GM19351 (cell line): ENCODE results near the gene FYB1.

Experiments
- ATAC-seq: cut with Tn5 transposase; IDR thresholded peaks from one replicate; pipeline ENCODE4 v1.9.1; 2021; ENCODE audit warnings: mild to moderate bottlenecking, moderate library complexity; ENCODE audit not compliant: unreplicated experiment

Gene FYB1

DNA sequence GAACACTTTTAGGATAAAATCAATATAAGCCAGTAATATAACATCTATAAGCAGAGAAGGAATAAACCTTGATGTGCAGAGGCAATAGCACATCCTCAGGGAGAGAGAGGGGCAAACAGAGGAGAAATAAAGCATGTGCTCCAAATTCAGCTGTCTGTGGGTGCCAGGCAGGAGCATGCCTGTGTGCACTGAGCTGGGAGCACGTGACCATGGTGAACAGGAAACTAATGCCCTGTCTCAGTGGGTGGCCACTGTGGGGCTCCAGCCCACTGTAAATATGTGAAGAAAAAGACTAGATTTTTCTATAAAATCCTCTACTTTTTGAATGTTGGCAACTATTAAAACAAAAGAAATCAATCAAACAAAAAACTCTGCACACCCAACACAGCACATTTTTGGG is 55.3 kb downstream of the FYB1 start:
- no peak for ATAC-seq

DNA sequence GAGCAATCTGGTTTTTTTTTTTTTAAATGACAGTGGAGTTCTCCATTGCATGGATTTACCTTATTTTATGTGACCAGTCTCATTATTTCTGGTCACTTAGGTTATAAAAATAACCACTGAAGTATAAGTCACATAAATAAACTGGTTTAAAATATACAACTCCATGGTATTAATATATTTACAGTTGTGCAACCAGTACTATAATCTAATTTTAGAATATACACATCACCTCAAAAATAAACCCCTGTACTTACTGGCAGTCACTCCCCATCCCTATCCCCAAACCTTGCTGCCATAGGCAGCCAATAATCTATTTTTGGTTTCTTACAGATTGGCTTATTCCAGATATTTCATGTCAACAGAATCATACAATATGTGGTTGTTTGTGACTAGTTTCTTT is 57.8 kb downstream of the FYB1 start:
- no peak for ATAC-seq

DNA sequence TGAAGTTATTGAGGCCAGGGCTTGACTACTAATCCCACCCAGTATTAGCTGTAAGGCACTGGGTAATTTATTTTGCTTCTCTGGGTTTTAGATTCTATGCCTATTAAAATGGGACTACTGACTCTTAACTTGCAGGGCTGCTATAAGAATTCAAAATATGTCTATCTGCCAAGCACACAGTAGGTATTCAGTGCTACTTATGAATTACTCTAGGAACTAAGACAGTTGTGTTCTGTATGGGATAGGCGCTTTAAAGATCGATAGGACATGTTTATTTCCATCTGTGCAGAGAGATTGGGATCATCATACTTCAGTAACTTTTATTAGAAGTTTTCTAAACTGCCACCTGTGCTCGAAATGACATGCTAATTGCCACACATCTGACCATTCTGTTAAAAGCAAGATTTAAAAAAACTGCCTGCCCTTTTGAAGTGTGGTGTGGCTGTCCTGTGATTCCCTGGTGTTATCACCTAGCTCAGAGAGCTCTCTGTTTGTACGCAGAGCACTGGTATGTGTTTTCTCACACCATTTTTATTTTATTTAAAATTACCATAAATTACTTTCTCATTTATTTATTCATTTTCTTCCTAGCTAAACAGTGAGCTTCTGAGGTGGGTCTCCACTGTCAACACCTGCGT is 58.7 kb downstream of the FYB1 start:
- ATAC-seq: no peak

DNA sequence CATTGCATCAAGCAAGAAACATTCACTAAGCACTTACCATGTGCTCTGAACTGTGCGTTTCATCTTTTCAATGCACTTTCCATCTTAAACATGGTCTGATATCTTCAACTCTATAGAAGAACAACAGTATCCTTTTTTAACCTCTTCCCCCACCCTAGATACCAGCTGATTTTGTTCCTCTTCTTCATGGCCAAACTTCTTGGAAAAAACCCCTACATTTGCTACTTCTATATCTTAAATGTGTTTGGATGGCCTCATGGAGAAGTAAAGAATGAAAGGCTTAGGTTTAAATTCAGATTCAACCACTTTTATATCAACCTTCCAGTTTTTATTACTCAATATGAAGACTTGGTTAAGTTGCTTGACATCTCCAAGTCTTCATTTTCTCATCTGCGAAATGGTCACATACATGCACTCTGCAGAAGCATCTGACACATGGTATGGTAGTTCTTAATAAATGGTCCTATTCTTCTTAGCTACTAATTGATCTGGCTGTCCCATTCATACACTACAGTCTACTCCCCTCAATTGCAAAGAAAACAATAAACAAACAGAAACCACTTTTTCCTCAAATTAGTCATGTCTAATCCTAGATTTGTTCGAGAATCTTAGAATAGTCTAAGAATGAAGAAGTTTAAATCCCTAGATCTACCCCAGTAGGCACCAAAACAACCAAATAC is 59.4 kb downstream of the FYB1 start:
- no peak for ATAC-seq

DNA sequence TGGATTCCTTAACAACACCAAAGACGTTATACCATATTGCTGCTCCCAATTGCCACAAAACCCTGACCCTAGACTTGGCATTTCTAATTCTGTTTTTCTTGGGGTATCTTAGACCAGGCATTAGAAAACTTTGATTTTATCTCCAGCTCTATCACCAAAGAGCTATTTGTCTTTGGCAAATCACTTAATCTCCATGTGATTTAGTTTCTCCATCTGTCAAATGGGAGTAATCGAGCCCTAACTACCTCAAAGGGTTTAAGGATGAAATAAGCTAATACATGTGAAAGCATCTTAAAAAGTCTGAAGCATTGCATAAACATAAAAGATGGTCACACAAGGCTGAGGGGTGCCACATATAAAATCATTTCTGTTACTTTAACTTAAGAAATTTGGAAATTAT is 60.6 kb downstream of the FYB1 start:
- no peak for ATAC-seq

DNA sequence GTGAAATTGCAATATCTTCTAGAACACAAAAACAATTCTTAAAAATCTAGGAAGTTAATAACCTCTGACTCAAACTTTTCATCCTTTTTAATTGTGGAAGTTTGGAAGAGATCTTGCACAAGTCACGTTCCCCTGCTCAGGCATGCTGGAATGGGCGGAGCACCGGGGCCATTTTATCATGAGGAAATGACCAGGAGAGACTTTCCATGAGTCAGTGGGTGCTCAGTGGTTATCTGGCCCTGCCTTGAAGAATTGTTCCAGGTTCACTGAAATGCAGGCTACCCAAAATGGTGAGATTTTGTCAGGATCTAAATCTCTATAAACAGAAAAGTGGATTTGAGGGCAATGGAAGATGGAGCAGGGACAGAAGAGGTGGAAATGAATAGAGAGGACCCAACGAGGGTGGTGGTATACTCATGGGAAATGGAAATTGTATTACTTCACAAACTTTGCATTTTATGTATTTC is 61.2 kb downstream of the FYB1 start:
- ATAC-seq: no peak

DNA sequence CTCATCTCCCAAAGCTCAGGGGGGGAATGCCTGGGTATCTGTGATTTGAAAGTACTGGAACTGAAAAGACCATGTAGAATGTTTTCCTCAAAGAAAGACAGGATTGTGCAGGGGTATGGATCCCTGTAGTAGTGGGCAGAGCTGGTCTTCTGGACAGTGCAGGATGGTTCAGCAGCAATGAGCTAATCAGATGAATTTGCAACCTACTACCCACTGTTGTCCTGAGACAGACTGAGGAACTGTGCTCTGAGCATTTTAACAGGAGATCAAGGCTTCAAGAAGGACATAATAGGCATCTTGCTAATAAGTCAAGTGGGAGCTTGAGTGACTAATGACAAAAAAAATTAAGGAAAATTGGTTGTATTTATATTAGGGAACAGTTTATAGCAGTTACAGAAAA is 61.7 kb downstream of the FYB1 start:
- ATAC-seq: no peak

DNA sequence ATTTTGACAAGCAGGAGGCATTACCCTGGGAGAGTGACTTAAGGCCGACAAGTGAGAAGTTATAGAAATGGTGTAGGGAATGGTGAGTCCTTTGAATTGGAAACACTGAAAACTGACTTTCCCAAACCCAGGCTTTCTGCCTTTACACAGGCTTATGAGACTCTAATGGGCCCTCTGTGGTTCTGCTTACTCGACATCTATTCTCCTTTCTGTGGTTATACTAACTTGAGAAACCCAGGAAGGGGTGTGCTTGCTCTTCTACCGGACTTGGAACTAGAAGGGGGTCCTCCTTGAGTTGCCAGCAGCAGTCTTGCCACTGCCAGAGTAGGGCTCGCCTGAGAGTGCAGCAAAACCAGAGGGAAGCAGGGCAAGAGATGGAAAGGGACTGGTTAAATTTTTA is 63.3 kb downstream of the FYB1 start:
- no peak for ATAC-seq

DNA sequence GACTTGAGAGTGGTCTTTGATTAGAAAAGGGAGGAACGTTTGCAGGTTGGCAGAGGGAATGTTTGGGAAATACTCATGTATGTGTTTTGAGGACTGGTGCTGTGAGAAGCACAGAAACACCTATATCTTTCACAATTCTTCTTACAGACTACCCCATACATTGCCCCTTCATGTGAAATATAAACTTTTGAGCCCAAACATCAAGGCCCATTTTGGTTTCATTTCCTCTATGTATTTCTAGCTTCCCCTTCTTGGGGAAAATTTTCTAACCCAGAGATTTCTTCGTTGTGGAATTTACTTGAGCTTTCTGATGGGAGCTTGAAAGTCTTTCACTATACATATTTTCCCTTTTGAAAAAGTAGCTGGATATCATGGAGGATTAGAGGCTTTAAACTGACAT is 67.6 kb downstream of the FYB1 start:
- ATAC-seq: no peak

DNA sequence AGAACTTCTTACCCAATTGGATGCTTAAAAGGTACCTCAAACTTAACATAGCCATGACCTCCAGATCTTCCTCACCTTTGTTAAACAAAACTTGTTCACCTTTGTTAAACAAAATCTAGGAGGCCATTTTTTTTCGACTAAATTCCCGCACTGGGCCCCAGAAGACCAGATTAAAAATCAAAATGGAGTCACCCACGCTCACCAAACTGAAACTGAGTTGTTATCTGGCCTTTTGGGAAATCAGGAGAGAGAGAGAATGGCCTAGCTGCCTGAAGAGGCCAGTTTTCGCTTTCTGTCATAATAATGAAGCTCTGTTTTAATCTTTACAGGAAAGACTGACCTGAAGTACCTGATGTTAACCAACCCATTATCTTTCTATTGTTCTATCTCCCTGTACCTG is 69.4 kb downstream of the FYB1 start:
- ATAC-seq: no peak

DNA sequence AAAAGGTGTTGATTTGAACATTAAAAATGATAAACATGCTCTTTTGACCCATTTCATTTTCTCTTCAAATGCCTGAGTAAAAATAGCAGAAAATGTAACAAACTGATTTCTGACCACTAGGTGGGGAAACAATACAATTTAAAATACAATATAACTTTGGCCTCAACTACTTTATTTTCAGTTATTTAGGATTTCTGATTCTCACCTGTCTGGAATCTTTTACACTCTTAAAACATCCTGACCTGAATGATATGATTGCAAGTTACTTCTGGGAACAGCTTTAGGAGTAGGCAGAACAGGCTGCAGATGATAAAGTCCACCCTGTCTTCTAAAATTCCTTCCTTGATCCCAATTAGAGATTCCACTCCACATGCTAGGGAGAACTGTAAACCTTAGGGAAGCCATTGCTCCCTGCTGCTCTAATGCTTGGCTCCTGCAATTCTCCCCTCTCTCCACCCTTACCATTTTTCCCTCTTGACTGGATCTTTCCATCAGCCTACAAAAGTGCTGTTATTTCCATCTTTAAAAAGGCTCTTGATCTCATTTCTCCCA is 70.3 kb downstream of the FYB1 start:
- ATAC-seq: no peak

DNA sequence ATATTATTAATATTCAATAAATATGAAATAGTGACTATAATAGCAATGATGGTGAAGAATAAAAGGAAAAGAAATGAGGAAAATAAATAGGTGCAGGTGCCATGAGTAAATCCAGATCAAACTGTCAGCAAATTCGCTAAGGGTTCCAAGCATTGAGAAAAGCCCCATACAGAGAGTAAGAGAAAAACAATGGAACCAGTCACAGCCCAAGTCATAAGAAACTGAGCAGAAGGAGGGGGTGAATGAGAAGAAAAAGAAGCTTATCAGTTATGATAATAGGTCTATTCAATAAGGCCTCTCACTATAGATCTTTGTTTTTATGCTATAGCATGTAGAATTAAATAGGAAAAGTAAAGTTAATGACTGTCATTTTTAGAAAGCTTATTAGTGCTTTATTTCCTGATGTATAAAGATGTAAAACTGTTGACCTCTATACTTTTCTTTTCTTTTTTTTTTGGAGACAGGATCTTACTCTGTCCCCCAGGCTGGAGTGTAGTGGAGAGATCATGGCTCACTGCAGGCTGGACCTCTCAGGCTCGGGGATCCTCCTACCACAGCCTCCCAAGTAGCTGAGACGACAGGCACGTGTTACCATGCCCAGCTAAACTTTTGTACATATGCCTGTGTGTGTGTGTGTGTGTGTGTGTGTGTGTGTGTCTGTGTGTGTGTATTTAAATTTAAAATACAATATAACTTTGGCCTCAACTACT is 72.4 kb downstream of the FYB1 start:
- no peak for ATAC-seq

DNA sequence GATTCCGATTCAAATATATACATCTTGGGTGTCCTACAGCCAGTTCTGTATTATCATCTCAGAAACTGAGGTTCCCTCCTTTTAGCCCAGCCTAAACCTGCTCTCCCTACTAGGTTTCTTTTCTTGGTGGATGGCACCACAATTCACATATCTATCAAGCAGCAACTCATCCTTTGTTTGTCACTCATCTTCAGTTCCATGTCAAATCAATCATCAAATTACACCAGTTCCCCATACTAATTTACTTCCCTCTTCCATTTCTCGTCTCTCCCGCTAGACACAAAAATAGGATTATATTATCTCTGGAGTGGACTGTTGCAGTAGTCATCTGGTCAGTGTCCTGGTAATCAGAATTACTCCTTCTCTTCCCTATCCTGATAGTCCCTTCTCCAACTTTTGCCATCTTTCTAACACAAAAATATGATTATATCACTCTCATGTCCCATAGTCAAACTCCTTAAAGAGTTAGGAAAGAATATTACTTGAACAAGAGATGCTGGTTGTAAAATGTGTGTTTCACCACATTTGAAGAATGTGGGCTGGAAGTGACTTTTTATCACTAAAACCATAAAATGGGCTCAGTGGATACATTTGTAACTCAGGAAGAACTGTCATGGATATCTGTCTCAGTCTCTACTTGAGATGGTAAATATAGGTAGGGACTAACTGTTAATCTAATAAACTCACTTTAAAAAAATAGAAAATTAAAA is 76.1 kb downstream of the FYB1 start:
- no peak for ATAC-seq

DNA sequence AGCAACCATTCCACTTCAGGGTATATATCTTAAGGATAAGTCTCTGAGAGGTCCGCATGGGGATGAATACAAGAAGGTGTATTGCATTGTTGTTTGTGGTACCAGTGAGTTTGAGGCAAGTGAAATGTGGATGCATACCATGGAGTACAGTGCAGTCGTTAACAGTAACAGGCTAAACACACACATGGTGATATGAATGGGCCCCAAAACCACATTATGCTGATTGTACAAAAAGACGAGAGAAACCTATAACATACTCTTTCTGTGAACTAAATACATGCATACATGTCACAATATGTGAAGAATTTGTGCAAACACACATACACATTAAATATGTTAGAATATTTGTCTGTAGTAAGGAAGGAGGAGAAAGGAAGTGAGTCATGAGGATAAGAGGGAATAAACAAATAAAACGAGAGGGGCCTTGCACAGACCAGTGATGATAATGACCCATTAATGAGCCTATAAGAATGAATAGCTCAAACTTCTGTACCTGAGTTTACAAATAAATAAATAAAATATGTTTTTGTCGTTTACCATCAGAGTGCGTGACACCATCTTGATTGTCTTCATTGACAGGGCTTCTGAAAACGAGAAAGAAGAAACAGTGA is 78.7 kb downstream of the FYB1 start:
- ATAC-seq: no peak

DNA sequence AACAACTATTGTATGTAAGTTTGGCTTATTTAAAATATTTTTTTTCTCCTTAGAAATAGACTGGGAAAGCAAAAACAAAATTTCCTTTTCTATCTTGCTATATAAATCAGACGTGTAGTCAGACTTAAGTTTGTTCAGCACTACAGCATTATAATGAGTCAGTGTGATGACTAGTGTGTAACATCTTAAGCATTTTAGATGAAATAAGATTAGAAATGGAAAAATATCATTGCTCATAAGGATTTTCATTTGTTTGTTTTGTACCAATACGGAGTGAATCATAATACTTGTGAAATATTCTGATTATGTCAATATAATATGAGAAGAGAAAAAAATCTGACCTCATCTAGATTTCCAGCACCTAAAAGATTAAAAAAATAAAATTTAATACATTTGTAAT is 80.5 kb downstream of the FYB1 start:
- ATAC-seq: no peak

DNA sequence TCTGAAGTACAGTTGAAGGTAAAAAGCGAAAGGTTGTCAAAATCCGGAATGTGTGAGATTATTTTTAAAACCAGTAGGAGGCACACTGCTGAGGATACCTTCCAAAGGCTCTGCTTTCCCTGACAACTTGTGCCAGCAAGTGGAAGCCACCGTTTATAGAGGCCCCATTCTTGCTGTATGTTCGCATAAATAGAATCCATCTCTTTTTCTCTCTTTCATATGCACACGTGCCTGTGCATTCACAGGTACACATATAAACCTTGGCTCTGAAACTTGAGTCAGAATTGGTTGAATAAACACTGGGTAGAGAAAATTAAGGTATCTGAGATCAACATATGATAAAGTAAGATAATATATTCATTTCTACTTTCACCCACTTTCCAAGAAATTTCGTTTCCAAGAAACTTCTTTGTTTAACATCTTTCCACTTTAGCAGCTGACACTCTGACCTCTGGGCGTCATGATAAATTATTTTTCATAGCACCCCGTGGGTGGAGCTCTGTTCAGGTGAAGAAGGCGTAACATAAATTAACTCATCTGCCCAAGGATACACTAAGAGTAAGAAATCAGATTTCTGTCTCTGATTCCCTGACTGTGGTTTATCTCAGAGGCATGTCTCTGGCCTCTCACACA is 81.4 kb downstream of the FYB1 start:
- ATAC-seq: no peak

DNA sequence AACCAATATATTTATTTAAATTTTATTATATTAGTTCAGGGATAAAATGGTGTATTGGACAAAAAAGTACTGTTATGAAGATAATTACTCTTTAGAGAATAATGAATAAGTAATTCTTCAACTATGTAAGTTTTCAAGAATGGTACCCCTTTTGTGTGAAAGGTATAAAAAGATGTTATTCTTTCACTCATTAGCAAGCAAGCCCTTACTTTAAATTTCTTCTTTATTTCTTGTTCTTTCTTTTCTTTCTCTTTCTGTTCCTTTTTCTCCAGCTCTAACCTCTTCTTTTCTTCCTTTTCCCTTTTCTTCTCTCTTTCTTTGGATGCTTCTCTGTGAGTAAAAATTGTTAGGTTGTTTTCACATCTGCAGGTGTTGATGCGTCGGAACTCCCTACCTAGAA is 82.0 kb downstream of the FYB1 start:
- no peak for ATAC-seq

DNA sequence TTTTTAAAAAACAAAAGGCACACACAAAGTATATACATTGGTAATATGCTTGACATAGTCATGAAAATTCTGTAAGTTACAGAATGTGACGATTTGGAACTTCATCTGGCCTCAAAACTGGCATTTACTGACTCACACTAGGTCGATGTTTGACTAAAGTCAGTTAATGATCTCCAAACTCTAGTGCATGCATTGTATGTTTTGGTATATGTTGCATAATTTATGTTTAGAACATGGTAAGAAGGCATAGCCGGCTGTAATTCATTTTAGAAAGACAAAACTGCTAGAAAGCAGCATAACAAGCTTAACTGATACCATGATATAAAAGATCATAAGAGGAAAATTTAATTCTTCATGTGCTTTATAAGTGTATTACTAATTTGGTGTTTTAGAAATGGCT is 86.6 kb downstream of the FYB1 start:
- no peak for ATAC-seq

DNA sequence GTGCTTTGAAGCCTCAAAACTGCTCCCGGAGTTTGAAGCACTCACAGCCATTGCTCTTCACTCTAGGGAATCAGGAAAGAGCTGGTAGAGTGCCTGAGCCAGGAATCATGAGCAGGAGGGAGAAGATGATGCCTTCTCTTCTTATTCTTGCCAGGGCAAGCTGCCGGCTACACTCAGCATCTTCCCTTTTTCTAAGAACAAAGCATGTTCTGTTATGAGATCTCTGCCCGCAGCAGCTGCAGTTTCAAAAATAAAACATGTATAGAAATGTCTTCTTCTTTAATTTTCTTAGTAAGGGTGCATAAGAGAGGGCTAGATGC is 87.3 kb downstream of the FYB1 start:
- no peak for ATAC-seq

DNA sequence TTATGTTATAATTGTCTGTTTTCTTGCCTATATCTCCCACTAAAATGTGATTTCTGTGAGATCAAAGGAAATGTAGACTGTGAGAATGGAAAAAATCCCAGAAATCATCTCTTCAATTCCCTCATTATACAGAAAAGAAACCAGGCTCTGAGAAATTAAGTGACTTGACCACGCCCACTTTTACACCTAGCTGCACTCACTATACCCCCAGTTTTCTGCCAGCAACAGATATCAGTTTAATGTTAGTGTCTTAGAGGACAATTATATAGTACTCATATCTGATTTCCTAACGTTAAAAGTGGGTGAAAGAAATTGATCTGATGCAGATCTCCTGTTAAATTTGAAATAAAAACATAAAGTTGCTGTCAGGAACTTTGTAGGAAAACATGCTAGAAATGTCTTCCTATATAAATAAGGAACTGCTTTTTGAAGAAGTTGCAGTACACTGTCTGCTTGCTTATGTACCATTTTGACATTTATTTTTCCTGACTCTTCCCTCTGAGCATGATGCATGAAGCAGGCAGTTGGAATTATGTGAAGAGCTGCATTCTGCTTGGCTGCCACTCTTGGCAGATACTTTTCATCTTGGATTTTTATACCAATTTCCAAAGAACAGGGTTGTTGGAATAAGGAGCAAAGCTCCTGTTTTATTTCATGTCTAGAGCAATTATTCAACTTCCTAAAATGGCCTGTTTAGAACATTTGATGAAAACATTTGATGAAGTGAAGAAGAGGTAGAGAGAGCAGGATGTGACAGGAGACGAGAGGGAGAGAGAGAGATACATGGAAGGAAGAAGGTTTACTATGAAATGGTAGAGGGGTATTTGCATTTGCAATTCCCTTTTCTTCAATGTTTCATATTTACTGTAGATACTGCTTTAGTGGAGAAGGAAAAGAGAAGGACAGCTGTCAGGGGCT is 87.9 kb downstream of the FYB1 start:
- ATAC-seq: no peak
